GM19043 (cell line): Measurements from ENCODE around the gene SLC25A15.
"Not testable (repeated sequence)": the region's sequence is repeated elsewhere in the genome, so short reads cannot be mapped to it uniquely, and the experiment has no call there.

Experiments used
- ATAC-seq: cut with Tn5 transposase; IDR thresholded peaks from one replicate; pipeline ENCODE4 v1.9.1; 2021; ENCODE audit warnings: low read depth; ENCODE audit not compliant: unreplicated experiment

SLC25A15 gene

DNA sequence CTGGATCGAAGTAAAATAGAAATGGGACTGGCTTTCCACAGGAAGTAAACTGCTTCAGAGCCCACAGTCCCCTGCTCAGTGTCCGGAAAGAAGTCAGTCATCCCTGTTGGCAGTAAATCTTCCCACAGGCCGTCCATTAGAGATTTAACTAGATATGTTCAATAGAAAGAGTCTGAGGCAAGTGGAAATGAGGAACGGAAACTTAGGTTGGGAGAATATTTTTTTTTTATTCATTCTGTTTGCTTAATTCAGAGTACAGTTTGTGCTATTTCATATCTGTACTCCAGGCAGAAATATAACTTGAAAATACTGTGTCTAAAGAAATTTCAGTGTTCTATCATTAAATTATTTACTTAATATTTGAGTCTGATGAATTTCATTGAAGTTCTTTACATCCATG is 22.7 kb downstream of the SLC25A15 start:
- no peak for ATAC-seq

- no peak for ATAC-seq
Measured at GRCh38 chr13:40812724-40813445, 23.5 kb downstream of the SLC25A15 start.

DNA sequence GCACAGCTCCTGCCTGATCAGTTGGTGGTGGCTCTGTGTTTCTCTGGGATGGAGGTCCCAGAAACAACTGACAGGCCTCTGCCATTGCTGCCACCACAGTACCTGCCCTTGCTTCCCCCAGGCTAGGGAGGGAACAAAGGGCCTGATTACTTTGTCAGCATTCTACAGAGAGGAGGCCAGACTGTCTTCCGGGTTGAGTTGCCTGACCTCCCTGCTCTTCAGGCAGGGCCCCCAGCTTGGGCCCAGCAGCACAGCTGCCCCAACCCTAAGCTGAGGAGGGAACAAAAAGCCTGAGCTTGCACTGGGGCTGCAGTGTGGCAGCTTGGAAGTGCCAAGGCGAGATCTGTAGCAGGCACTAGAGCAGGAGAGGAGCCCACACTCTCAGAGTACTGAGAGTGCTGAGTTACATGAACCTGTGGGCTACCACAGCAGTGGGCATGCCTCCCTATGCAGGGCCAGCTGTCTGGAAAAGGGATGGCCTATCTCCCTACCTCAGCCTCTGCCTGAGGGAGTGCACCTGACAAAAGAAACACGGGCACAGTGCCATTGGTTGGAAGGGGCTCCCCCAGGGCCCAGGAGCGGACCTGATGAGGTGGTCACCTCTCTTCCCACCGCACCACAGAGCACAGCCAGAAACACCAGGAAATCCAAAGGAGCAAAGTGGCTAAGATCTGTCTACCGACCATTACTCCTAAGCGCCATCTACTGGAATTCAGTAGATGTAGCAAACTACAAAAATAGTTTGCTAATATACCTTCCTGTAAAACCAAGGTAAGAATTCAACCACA is 24.4 kb downstream of the SLC25A15 start:
- no peak for ATAC-seq

DNA sequence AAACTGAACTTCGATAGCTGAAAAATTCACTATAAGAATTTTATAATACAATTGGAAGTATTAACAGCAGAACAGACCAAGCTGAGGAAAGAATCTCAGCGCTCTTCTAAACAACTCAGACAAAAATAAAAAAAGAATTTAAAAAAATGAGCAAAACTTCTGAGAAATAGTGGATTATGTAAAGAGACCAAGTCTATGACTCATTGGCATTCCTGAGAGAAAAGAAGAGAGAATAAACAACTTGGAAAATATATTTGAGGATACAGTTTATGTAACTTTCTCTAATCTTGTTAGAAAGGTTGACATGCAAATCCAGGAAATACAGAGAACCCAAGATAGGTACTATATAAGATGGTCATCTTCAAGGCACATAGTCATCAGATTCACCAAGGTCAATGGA is 25.4 kb downstream of the SLC25A15 start:
- ATAC-seq, result no peak

DNA sequence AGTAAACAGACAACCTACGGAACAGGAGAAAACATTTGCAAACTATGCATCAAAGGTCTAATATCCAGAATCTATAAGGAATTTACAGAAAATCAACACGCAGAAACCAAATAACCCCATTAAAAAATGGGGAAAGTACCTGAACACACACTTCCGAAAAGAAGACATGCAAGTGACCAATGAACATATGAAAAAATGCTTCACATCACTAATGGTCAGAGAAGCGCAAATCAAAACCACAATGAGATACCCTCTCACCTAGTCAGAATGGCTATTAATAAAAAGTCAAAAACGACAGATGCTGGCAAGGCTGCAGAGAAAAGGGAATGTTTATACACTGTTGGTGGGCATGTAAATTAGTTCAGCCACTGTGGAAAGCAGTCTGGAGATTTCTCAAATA is 29.5 kb downstream of the SLC25A15 start:
- ATAC-seq, result no peak

GRCh38 chr13:40819797-40820315 is 30.4 kb downstream of the SLC25A15 start:
- ATAC-seq, result no peak

- not testable (repeated sequence) for ATAC-seq
Measured at GRCh38 chr13:40839725-40840124, 50.3 kb downstream of the SLC25A15 start.

- ATAC-seq, result not testable (repeated sequence)
Measured at GRCh38 chr13:40840955-40841354, 51.5 kb downstream of the SLC25A15 start.
